Adrenal gland (tissue), 12 donors: ENCODE measurements around the gene TEKT4. TPM values are rescaled to one million over a fixed set of nuclear protein-coding genes. Genes with fewer than 3 reads are reported as not detected.

ENCODE experiments used
- DNase-seq, 7 donors: peaks; one replicate each; pipeline ENCODE4 v3.0.0-alpha.2; 2019 to 2020
- H3K27ac ChIP-seq, 5 donors: fragments of 200-600 bp; sonication (generic) in 4 of 5; 1 replicate in 3 of 5; 2 replicates in 2 of 5; pipeline versions ENCODE4 v1.5.1 to v1.8.0; 2016 to 2020; ENCODE audit warnings: mild to moderate bottlenecking in 1 of 5
- H3K27me3 ChIP-seq: fragments of 200-600 bp; 2 replicates; pipeline ENCODE4 v1.8.0; 2021
- H3K36me3 ChIP-seq, 2 donors: fragments of 200-600 bp; replicated peaks in 1 of 2; 1 replicate in 1 of 2; 2 replicates in 1 of 2; pipeline versions ENCODE4 v1.5.1 to v1.8.0; 2018 to 2022
- H3K4me1 ChIP-seq, 2 donors: fragments of 200-600 bp; replicated peaks in 1 of 2; 1 replicate in 1 of 2; 2 replicates in 1 of 2; pipeline versions ENCODE4 v1.5.1 to v1.8.0; 2018 to 2021
- H3K4me3 ChIP-seq, 4 donors: fragments of 200-600 bp; sonication (generic) in 3 of 4; one replicate each; pipeline ENCODE4 v1.5.1; 2016 to 2018
- H3K9me3 ChIP-seq, 3 donors: fragments of 200-600 bp; sonication (generic) in 1 of 3; replicated peaks in 1 of 3; 1 replicate in 2 of 3; 2 replicates in 1 of 3; pipeline versions ENCODE4 v1.5.1 to v1.8.0; 2016 to 2021
- POLR2A ChIP-seq, 2 donors: fragments of 450-650 bp; IDR thresholded peaks; one replicate each; pipeline ENCODE4 v1.6.1; 2017; ENCODE audit warnings: antibody characterized with exemption in 2 of 2, mild to moderate bottlenecking in 2 of 2, moderate library complexity in 1 of 2
- WGBS, 4 donors: extraction: QIAGEN DNeasy Blood & Tissue Kit in 2 of 4; methylation state at CpG; one replicate each; pipeline versions ENCODE4 v1.1.5 to v1.1.7; 2013 to 2017; 5-methylcytosine and 5-hydroxymethylcytosine counted together
- intact Hi-C, 2 donors: fragments of 100-400 bp; cut with DNase I; formaldehyde crosslinking; loops; one replicate each; pipeline versions ENCODE4 v1.14.1 to v1.15.0; 2022 to 2023
- polyA plus RNA-seq, 3 donors: library from polyadenylated mRNA; stranded (reverse); fragments of 200-250 nt in 2 of 3; fragments of 350-450 nt in 1 of 3; fragmentation: Illumina TruSeq in 1 of 3; extraction: RNeasy Lipid Tissue Mini Kit (QIAGEN cat#74804) in 1 of 3; gene quantifications; one replicate each; pipeline ENCODE4 v1.2.3, GENCODE V29; 2013 to 2014
- total RNA-seq, 9 donors: library from RNA; depleted of rRNA in 4 of 9; stranded (reverse); fragments of >200 nt in 4 of 9; fragments of 120-200 nt in 1 of 9; fragmentation: NEBNext Ultra II Directional in 1 of 9; extraction: Animal tissue kit (Norgen Biotek cat#: 25700) in 1 of 9; gene quantifications; one replicate each; pipeline versions ENCODE4 v1.1.0 to v1.2.4, GENCODE V29; 2013 to 2023
- TF ChIP-seq, protein P1 (sequence below), 6 experiments: fragments of 450-650 bp in 4 of 6; fragments of 200-600 bp in 2 of 6; sonication (generic) in 1 of 6; IDR thresholded peaks; 1 replicate in 5 of 6; 2 replicates in 1 of 6; pipeline versions ENCODE4 v1.5.1 to v1.8.0; 2016 to 2021; ENCODE audit warnings: antibody characterized with exemption in 6 of 6, mild to moderate bottlenecking in 2 of 6, moderate library complexity in 1 of 6
- donor health status: healthy with polysubstance abuse.
- donor health status: Bipolar disorder and iron deficiency.
- donor health status: DM: yes; HTN: yes; CAD: no.
- donor health status: DM: no; HTN: no; CAD: no.
- donor health status: DM: no; HTN: no; CAD: no.
- donor health status: DM: yes; HTN: yes; CAD: no.

The TEKT4 gene
- total and polyA plus RNA-seq, 12 donors, result 0.21 to 0.31 TPM; not detected in 10

DNA sequence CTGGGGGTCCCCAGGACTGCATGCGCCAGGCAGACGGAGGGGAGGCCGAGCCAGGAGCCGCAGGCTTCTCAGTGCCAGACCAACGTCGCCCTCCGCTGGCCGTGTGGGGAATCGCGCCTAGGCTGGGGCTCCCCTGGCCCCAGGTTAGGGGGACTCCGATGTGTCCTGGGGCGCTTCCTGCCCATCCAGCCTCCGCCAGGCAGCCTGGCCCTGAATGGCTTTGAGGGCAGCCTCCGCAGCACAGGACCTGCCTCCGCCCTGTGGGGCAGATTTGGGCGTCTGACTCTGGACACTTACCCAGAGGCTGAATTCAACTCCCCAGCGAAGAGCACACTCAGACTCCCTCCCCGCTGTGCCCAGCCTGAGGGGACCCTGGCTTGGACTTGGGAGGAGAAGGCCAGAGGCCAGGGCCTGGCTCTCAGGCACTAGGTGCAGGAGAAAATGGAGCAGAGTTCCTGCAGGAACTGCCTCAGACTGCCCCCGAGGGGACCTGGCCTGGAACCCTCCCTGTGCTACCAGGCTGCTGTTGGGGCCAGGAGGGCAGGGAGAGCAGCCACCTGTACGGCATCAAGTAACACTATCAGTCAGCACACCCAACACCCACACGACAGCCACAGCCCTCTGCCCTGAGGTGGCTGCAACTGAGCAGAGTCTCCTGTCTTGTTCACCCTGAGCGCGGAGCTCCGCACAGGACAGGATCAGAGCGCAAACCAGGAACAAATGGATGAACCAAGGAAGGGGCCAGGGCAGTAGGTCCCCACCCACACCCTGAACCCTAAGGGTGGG lies 597 bp upstream of the TEKT4 start:
- no peak overlapping the region for H3K4me3 ChIP-seq
- H3K27ac ChIP-seq, result no peak overlapping the region
- TF ChIP-seq POLR2A (IDR thresholded peaks at IDR 0.05), result no peak
- TF ChIP-seq, protein P1, sequence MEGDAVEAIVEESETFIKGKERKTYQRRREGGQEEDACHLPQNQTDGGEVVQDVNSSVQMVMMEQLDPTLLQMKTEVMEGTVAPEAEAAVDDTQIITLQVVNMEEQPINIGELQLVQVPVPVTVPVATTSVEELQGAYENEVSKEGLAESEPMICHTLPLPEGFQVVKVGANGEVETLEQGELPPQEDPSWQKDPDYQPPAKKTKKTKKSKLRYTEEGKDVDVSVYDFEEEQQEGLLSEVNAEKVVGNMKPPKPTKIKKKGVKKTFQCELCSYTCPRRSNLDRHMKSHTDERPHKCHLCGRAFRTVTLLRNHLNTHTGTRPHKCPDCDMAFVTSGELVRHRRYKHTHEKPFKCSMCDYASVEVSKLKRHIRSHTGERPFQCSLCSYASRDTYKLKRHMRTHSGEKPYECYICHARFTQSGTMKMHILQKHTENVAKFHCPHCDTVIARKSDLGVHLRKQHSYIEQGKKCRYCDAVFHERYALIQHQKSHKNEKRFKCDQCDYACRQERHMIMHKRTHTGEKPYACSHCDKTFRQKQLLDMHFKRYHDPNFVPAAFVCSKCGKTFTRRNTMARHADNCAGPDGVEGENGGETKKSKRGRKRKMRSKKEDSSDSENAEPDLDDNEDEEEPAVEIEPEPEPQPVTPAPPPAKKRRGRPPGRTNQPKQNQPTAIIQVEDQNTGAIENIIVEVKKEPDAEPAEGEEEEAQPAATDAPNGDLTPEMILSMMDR (IDR thresholded peaks at IDR 0.05), result peak in 1 of 6 experiments; percentile 20
- DNase-seq, result peak in 1 of 7 donors; percentile 45
- WGBS, 4 donors, result 30 to 77% (median 32%) methylated on average over 3 to 25 of the region's 25 CpGs
- intact Hi-C loops, result no loop called here
- peaks cover 14% of the 10 kb centered on the region for H3K27me3 ChIP-seq
- no peaks in the 10 kb centered on the region for H3K4me1 ChIP-seq
- no peaks in the 10 kb centered on the region for H3K9me3 ChIP-seq
- H3K36me3 ChIP-seq, result no peaks in the 10 kb centered on the region

DNA sequence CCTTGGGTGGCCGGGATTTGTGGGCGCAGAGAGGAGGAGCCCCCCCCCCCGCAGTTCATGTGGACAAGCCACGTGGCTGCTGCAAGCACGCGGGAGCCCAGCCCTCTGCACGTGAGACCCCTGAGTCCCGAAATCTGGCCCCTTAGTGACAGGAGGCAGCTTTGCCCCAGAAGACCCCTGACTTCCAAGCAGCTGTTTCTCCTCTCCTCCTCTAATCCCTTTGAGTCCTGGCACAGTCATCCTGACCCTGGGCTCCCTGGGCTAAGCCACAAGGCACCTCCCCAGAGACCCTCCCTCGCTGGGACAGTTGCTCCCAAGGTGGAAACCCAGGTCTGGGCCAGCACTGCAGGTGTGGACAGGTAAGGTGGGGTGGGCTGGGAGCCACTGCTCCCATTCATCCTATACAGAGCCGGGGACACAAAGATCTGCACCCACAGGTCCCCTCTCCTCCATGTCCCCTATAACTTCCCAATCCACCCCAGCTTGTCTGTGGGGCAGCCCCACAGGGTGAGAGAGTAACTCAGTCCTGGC lies 923 bp downstream of the TEKT4 start:
- TF ChIP-seq, protein P1 (IDR thresholded peaks at IDR 0.05), result no peak
- TF ChIP-seq POLR2A (IDR thresholded peaks at IDR 0.05), result no peak
- Histone ChIP-seq H3K27me3 (peaks cover 14% of the 10 kb centered on the region), H3K9me3 (no peaks in the 10 kb centered on the region), H3K36me3 (no peaks in the 10 kb centered on the region), H3K27ac (no peak overlapping the region), H3K4me3 (no peak overlapping the region), H3K4me1 (no peaks in the 10 kb centered on the region)
- intact Hi-C loops, result no loop called here
- 66 to 71% (median 66%) methylated on average over 2 to 10 of the region's 10 CpGs; no CpG with 5 or more reads in 1 of the 4 donors for WGBS, 4 donors
- no peak for DNase-seq

DNA sequence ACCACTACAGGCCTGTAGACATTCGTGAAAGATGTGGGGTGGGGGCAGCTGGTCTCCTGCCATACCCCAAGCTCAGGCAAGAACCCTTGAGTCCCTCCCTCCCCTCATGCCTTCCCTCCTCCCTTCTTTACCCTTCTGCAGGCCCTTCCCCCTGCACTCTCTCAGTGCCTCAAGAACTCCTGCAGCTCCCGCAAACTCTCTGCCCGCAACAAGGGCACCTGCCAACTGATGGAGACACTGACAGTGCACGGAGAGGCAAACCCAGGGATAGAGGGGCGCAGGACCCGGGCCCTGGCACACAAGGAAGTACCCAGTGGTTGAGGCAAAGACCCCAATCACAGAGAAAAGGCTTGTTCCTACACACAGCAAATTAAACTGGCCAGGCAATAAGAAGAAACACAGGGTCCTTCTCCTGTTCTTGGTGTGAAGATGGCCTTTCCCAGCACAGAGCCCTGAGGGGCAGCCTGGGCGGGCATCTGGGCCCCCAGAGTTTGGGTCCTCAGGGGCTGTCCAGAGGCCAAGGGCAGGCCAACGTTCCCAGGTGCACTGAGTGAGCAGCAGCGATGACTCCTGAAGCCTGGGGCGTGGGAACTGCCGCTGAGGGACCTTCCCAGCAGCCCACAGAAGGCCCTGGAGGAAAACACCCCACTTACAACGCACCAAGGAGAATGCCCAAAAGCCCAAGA lies 1.6 kb downstream of the TEKT4 start:
- intact Hi-C loops, result no loop called here
- 72 to 85% (median 80%) methylated on average over 7 to 12 of the region's 12 CpGs for WGBS, 4 donors
- no peak for TF ChIP-seq POLR2A (IDR thresholded peaks at IDR 0.05)
- TF ChIP-seq, protein P1 (IDR thresholded peaks at IDR 0.05), result no peak

More for the DNA sequence above, 1.6 kb downstream of the TEKT4 start:
- Histone ChIP-seq H3K36me3 (no peaks in the 10 kb centered on the region), H3K9me3 (no peaks in the 10 kb centered on the region), H3K27me3 (peaks cover 14% of the 10 kb centered on the region), H3K27ac (no peak overlapping the region), H3K4me3 (no peak overlapping the region), H3K4me1 (no peaks in the 10 kb centered on the region)
- no peak for DNase-seq
